K562 (cell line): ENCODE results near the gene TMC1. TPM values are rescaled to one million over a fixed set of nuclear protein-coding genes. Genes with fewer than 3 reads are reported as not detected.
A peak's percentile ranks its signal among the peaks of the same experiment; 100 is the strongest.

ENCODE experiments used
- ATAC-seq: fragments of 200-7000 bp; cut with Tn5 transposase; 3 replicates; pipeline ENCODE4 v1.9.1; 2020; ENCODE audit warnings: moderate library complexity
- BruUV-seq: library from RNA; stranded (reverse); fragments of 400-500 nt; replicated peaks from 2 replicates; lab custom pipeline; 2021; lab: Mats Ljungman, UMichigan
- CTCF ChIA-PET: fragments of 300-600 bp; formaldehyde crosslinking; extraction: SDS; loops from one replicate; lab custom pipeline; 2021; ENCODE audit warnings: low intra/inter-chr PET ratio; lab: Yijun Ruan, JAX
- POLR2A ChIA-PET: fragments of 300-600, 350-650 bp; sonication (Branson Sonifier 250); formaldehyde crosslinking; extraction: SDS; loops from one replicate; lab custom pipeline; 2021; ENCODE audit warnings: antibody characterized with exemption, inconsistent platforms; lab: Yijun Ruan, JAX
- DNase-seq, 4 experiments: peaks; one replicate each; pipeline versions ENCODE4 v3.0.0 to v3.0.0-alpha.2; 2011 to 2018; ENCODE audit warnings: low spot score in 3 of 4, mixed read lengths in 3 of 4; ENCODE audit errors: extremely low read depth in 1 of 4
- FAIRE-seq: peaks from 2 replicates; lab custom pipeline; 2011; peaks lifted over from hg19 to GRCh38; lab: Jason Lieb, UNC
- H2AFZ ChIP-seq: 2 replicates; pipeline ENCODE4 v1.6.0; 2011; ENCODE audit warnings: low read depth, low read length, control low read depth, inconsistent platforms
- H3K27ac ChIP-seq: fragments of 200-600 bp; 3 replicates; pipeline ENCODE4 v1.8.0; 2011; ENCODE audit warnings: low read depth, mild to moderate bottlenecking, control low read depth, inconsistent platforms, low read length, moderate library complexity, mixed read lengths; ENCODE audit errors: extremely low read depth
- H3K27me3 ChIP-seq, 2 experiments: fragments of 300-600 bp in 1 of 2; 2 replicates in 1 of 2; 3 replicates in 1 of 2; pipeline versions ENCODE4 v1.6.0 to v1.8.0; 2011; ENCODE audit warnings: inconsistent platforms in 2 of 2, low read length in 2 of 2, mild to moderate bottlenecking in 1 of 2, mixed read lengths in 1 of 2, moderate library complexity in 1 of 2; ENCODE audit not compliant: control insufficient read depth in 2 of 2, insufficient read depth in 2 of 2
- H3K36me3 ChIP-seq: fragments of 300-600 bp; 3 replicates; pipeline ENCODE4 v1.8.0; 2011; ENCODE audit warnings: mild to moderate bottlenecking, low read length, inconsistent platforms; ENCODE audit not compliant: control insufficient read depth, insufficient read depth
- H3K4me1 ChIP-seq, 2 experiments: fragments of 200-600 bp in 1 of 2; replicated peaks in 1 of 2; 2 replicates in 1 of 2; 3 replicates in 1 of 2; pipeline versions ENCODE4 v1.5.1 to v1.8.0; 2011; ENCODE audit warnings: inconsistent platforms in 2 of 2, low read length in 2 of 2, mild to moderate bottlenecking in 1 of 2, mixed read lengths in 1 of 2, moderate library complexity in 1 of 2; ENCODE audit not compliant: control insufficient read depth in 2 of 2, insufficient read depth in 2 of 2
- H3K4me2 ChIP-seq: 2 replicates; pipeline ENCODE4 v1.6.1; 2011; ENCODE audit warnings: low read length, control low read depth, inconsistent platforms, mixed read lengths; ENCODE audit not compliant: insufficient read depth
- H3K4me3 ChIP-seq: fragments of 200-600 bp; sonication (generic), shearing (Covaris generic); 2 replicates; pipeline ENCODE4 v1.5.1; 2016; ENCODE audit warnings: control low read depth, inconsistent platforms
- H3K79me2 ChIP-seq: fragments of 200-600 bp; 3 replicates; pipeline ENCODE4 v1.8.0; 2011; ENCODE audit warnings: low read length, inconsistent platforms; ENCODE audit not compliant: control insufficient read depth, insufficient read depth
- H3K9ac ChIP-seq, 2 experiments: 2 replicates each; pipeline versions ENCODE4 v1.6.0 to v1.6.1; 2011; ENCODE audit warnings: low read depth in 2 of 2, low read length in 2 of 2, control low read depth in 1 of 2, inconsistent platforms in 1 of 2, mild to moderate bottlenecking in 1 of 2, mixed read lengths in 1 of 2; ENCODE audit not compliant: insufficient read depth in 1 of 2
- H3K9me1 ChIP-seq: one replicate; pipeline ENCODE4 v1.6.0; 2011; ENCODE audit warnings: inconsistent platforms, mild to moderate bottlenecking, low read length, moderate library complexity; ENCODE audit not compliant: control insufficient read depth, insufficient read depth
- H3K9me3 ChIP-seq: replicated peaks from 2 replicates; pipeline ENCODE4 v1.5.1; 2011; ENCODE audit warnings: low read depth, low read length, inconsistent platforms; ENCODE audit not compliant: control insufficient read depth, insufficient read depth
- H4K20me1 ChIP-seq: replicated peaks from 2 replicates; pipeline ENCODE4 v1.6.1; 2011; ENCODE audit warnings: low read length, inconsistent platforms, mixed read lengths; ENCODE audit not compliant: control insufficient read depth, insufficient read depth
- MECOM ChIP-seq: fragments of 250-450 bp; sonication (Bioruptor Pico); IDR thresholded peaks from 2 replicates; pipeline ENCODE4 v1.8.0; 2022; ENCODE audit warnings: inconsistent platforms
- NR4A1 ChIP-seq, 2 experiments: fragments of 250-450 bp in 1 of 2; fragments of 450-650 bp in 1 of 2; sonication (Bioruptor Pico) in 1 of 2; IDR thresholded peaks; 2 replicates each; pipeline versions ENCODE4 v1.4.0 to v1.6.1; 2016 to 2020; ENCODE audit warnings: mild to moderate bottlenecking in 2 of 2, missing compliant biosample characterization in 1 of 2, missing genetic modification characterization in 1 of 2, moderate library complexity in 1 of 2
- PHF8 ChIP-seq: fragments of 200-600 bp; sonication (generic); IDR thresholded peaks from 2 replicates; pipeline ENCODE4 v1.6.1; 2012; ENCODE audit warnings: mixed run types, mild to moderate bottlenecking, inconsistent platforms, low read length, moderate library complexity, borderline replicate concordance
- PTTG1 ChIP-seq: fragments of 450-650 bp; IDR thresholded peaks from 2 replicates; pipeline ENCODE4 v1.6.1; 2016; ENCODE audit warnings: low read depth, mild to moderate bottlenecking, missing genetic modification characterization, missing compliant biosample characterization
- PYGO2 ChIP-seq: fragments of 450-650 bp; IDR thresholded peaks from 2 replicates; pipeline ENCODE4 v1.6.1; 2016; ENCODE audit warnings: mild to moderate bottlenecking, missing genetic modification characterization, moderate library complexity, missing compliant biosample characterization
- WHSC1 ChIP-seq: IDR thresholded peaks from one replicate; pipeline ENCODE4 v1.6.1; 2012; ENCODE audit warnings: low read length, control low read depth, inconsistent platforms
- WGBS: fragments of 100-300 bp; shearing (Covaris generic); methylation state at CpG from one replicate; pipeline ENCODE4 v1.1.6; 2016; ENCODE audit warnings: low coverage, mixed read lengths; ENCODE audit not compliant: insufficient coverage; ENCODE audit errors: missing lambda C conversion rate; 5-methylcytosine and 5-hydroxymethylcytosine counted together
- in situ Hi-C: fragments of 300-500 bp; cut with MboI; formaldehyde crosslinking; loops from 4 replicates; pipeline ENCODE4 v1.15.0; 2018; ENCODE audit warnings: inconsistent platforms, mixed read lengths
- intact Hi-C: fragments of 100-400 bp; cut with micrococcal nuclease; formaldehyde crosslinking; loops from 2 replicates; pipeline ENCODE4 v1.14.2; 2022
- polyA plus RNA-seq, 8 experiments: library from polyadenylated mRNA; depleted of rRNA in 4 of 8; stranded (reverse) in 5 of 8; unstranded in 3 of 8; fragments of >200 nt; fragmentation: Nextera tagmentation in 2 of 8; fragmentation: Illumina TruSeq in 1 of 8; extraction: Ambion mirVana in 2 of 8; extraction: Trizol in 1 of 8; gene quantifications; 2 replicates each; pipeline versions ENCODE4 v1.2.1 to v1.2.3, GENCODE V29; 2011 to 2014; ENCODE audit warnings: inconsistent platforms in 1 of 8, missing spikeins in 1 of 8
- total RNA-seq, 7 experiments: library from RNA; depleted of rRNA in 6 of 7; stranded (reverse); fragments of >200 nt in 6 of 7; fragmentation: Illumina TruSeq in 2 of 7; extraction: Trizol in 2 of 7; gene quantifications; 2 replicates each; pipeline versions ENCODE4 v1.2.1 to v1.2.3, GENCODE V29; 2011 to 2021; ENCODE audit warnings: low replicate concordance in 1 of 7
- TF ChIP-seq, protein P1 (sequence below): fragments of 250-450 bp; sonication (Bioruptor Pico); IDR thresholded peaks from 2 replicates; pipeline ENCODE4 v1.4.0; 2020; ENCODE audit warnings: mild to moderate bottlenecking, moderate library complexity
- TF ChIP-seq, protein P2 (sequence below): fragments of 450-650 bp; IDR thresholded peaks from 2 replicates; pipeline ENCODE4 v1.6.1; 2017; ENCODE audit warnings: antibody characterized with exemption, mild to moderate bottlenecking

Gene TMC1
- total and polyA plus RNA-seq, 9 of the 15 experiments (the other 6 are each of a cell fraction or from before 2014, with no cell fraction given): 0.10 to 0.15 TPM; not detected in 7

DNA sequence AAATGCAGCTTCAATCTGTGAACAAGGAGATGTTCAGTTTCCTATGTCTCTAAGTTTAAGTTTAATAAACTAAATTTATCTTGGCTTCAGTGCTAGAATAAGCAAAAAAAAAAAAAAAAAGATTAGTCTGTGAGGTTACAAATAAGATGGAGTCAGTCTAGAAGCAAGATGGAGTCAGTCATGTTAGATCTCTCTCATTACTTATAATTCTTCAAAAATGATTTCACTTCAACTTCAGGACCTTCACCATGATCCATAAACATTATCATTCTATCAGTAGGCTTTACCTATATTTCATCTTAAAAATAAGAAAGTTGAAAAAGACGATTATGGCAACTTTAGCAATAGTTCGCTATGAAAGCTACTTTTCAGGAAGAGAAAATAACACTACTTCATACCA lies 30.2 kb upstream of the TMC1 start:
- no peak for ATAC-seq
- Histone ChIP-seq H3K27ac (no peak overlapping the region), H3K79me2 (no peaks in the 10 kb centered on the region), H3K4me3 (no peak overlapping the region), H3K27me3 (no peaks in the 10 kb centered on the region), H3K9me3 (no peaks in the 10 kb centered on the region), H3K9me1 (no peaks in the 10 kb centered on the region), H3K36me3 (no peaks in the 10 kb centered on the region), H3K4me2 (no peak overlapping the region), H3K4me1 (peaks cover 0 to 5% of the 10 kb centered on the region in 2 experiments; a peak in 3 of 5 replicates), H2AFZ (peak overlapping the region; percentile 98), H3K9ac (no peak overlapping the region; a peak in 1 of 4 replicates), H4K20me1 (no peaks in the 10 kb centered on the region)
- no peak for TF ChIP-seq WHSC1
- 0 out of 2 replicates have a peak, but pooled peaks have one; percentile 35 for TF ChIP-seq PYGO2
- TF ChIP-seq PTTG1 (tag): peak; percentile 63; the same call in 1 of the 2 replicates
- TF ChIP-seq, protein P1, sequence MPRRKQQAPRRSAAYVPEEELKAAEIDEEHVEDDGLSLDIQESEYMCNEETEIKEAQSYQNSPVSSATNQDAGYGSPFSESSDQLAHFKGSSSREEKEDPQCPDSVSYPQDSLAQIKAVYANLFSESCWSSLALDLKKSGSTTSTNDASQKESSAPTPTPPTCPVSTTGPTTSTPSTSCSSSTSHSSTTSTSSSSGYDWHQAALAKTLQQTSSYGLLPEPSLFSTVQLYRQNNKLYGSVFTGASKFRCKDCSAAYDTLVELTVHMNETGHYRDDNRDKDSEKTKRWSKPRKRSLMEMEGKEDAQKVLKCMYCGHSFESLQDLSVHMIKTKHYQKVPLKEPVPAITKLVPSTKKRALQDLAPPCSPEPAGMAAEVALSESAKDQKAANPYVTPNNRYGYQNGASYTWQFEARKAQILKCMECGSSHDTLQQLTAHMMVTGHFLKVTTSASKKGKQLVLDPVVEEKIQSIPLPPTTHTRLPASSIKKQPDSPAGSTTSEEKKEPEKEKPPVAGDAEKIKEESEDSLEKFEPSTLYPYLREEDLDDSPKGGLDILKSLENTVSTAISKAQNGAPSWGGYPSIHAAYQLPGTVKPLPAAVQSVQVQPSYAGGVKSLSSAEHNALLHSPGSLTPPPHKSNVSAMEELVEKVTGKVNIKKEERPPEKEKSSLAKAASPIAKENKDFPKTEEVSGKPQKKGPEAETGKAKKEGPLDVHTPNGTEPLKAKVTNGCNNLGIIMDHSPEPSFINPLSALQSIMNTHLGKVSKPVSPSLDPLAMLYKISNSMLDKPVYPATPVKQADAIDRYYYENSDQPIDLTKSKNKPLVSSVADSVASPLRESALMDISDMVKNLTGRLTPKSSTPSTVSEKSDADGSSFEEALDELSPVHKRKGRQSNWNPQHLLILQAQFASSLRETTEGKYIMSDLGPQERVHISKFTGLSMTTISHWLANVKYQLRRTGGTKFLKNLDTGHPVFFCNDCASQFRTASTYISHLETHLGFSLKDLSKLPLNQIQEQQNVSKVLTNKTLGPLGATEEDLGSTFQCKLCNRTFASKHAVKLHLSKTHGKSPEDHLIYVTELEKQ (CRISPR knock-in tag): no peak
- TF ChIP-seq NR4A1 (CRISPR knock-in tag; IDR thresholded peaks at IDR 0.05): no peak
- peak; percentile 51; the same call in 1 of the 2 replicates for TF ChIP-seq NR4A1 (tag; IDR thresholded peaks at IDR 0.05)
- TF ChIP-seq PHF8: no peak
- TF ChIP-seq, protein P2, sequence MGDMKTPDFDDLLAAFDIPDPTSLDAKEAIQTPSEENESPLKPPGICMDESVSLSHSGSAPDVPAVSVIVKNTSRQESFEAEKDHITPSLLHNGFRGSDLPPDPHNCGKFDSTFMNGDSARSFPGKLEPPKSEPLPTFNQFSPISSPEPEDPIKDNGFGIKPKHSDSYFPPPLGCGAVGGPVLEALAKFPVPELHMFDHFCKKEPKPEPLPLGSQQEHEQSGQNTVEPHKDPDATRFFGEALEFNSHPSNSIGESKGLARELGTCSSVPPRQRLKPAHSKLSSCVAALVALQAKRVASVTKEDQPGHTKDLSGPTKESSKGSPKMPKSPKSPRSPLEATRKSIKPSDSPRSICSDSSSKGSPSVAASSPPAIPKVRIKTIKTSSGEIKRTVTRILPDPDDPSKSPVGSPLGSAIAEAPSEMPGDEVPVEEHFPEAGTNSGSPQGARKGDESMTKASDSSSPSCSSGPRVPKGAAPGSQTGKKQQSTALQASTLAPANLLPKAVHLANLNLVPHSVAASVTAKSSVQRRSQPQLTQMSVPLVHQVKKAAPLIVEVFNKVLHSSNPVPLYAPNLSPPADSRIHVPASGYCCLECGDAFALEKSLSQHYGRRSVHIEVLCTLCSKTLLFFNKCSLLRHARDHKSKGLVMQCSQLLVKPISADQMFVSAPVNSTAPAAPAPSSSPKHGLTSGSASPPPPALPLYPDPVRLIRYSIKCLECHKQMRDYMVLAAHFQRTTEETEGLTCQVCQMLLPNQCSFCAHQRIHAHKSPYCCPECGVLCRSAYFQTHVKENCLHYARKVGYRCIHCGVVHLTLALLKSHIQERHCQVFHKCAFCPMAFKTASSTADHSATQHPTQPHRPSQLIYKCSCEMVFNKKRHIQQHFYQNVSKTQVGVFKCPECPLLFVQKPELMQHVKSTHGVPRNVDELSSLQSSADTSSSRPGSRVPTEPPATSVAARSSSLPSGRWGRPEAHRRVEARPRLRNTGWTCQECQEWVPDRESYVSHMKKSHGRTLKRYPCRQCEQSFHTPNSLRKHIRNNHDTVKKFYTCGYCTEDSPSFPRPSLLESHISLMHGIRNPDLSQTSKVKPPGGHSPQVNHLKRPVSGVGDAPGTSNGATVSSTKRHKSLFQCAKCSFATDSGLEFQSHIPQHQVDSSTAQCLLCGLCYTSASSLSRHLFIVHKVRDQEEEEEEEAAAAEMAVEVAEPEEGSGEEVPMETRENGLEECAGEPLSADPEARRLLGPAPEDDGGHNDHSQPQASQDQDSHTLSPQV: peak; percentile 64; the same call in 1 of the 2 replicates
- TF ChIP-seq MECOM (CRISPR knock-in tag): 0 out of 2 replicates have a peak, but pooled peaks have one; percentile 27
- WGBS: 18% methylated on average over 2 of the region's 2 CpGs
- in situ Hi-C loops (no loop called here), intact Hi-C loops (loop anchor here (10.0 kb wide), 1 partner anchor 126 kb away; the partner anchor contains the start of gene ZFAND5)
- no TSS peak for BruUV-seq
- FAIRE-seq: no peak
- POLR2A ChIA-PET: interaction anchor here (0.6 to 1.2 kb wide), 4 partner anchors 8 to 109 kb away, joined by 3 read pairs; no protein-coding TSS in a partner anchor
- DNase-seq: no peak
- CTCF ChIA-PET: no interaction called here
